CD4-positive, alpha-beta T cell (primary cell): ENCODE measurements around the gene P4HA1. TPM values are rescaled to one million over a fixed set of nuclear protein-coding genes. Genes with fewer than 3 reads are reported as not detected.

ENCODE experiments used
- ATAC-seq: fragments of 200-7000 bp; cut with Tn5 transposase; one replicate; pipeline ENCODE4 v1.10.0; 2022; ENCODE audit warnings: mild to moderate bottlenecking; ENCODE audit not compliant: poor library complexity
- CTCF ChIA-PET: fragments of 350-600 bp; sonication (Branson Sonifier 250); formaldehyde crosslinking; loops from one replicate; lab custom pipeline; 2021; ENCODE audit warnings: antibody characterized with exemption, inconsistent platforms; lab: Charles Lee
- POLR2A ChIA-PET: fragments of 350-600 bp; sonication (Branson Sonifier 250); formaldehyde crosslinking; loops from one replicate; lab custom pipeline; 2021; ENCODE audit warnings: antibody characterized with exemption, inconsistent platforms; lab: Charles Lee
- DNase-seq, 14 experiments: peaks; one replicate each; pipeline ENCODE4 v3.0.0-alpha.2; 2013 to 2020; ENCODE audit warnings: mixed read lengths in 2 of 14
- H3K27ac ChIP-seq, 2 donors: one replicate each; pipeline versions ENCODE4 v1.5.1 to v1.7.0; 2013; ENCODE audit warnings: low read length in 2 of 2, low read depth in 1 of 2, mild to moderate bottlenecking in 1 of 2
- H3K27me3 ChIP-seq, 2 experiments: 1 replicate in 1 of 2; 2 replicates in 1 of 2; pipeline versions ENCODE4 v1.6.1 to v1.7.0; 2013; ENCODE audit warnings: low read length in 2 of 2, control low read depth in 1 of 2, mild to moderate bottlenecking in 1 of 2, moderate library complexity in 1 of 2; ENCODE audit not compliant: insufficient read depth in 2 of 2, control insufficient read depth in 1 of 2
- H3K36me3 ChIP-seq: one replicate; pipeline ENCODE4 v1.6.1; 2013; ENCODE audit warnings: low read length, control low read depth; ENCODE audit not compliant: insufficient read depth
- H3K4me1 ChIP-seq: one replicate; pipeline ENCODE4 v1.6.1; 2013; ENCODE audit warnings: low read length, control low read depth; ENCODE audit not compliant: insufficient read depth
- H3K4me3 ChIP-seq: one replicate; pipeline ENCODE4 v1.5.1; 2013; ENCODE audit warnings: mild to moderate bottlenecking, low read length, moderate library complexity
- H3K9me3 ChIP-seq, 2 experiments: 1 replicate in 1 of 2; 2 replicates in 1 of 2; pipeline versions ENCODE4 v1.6.1 to v1.7.0; 2013; ENCODE audit warnings: low read length in 2 of 2, mild to moderate bottlenecking in 2 of 2, control low read depth in 1 of 2, moderate library complexity in 1 of 2; ENCODE audit not compliant: control insufficient read depth in 1 of 2, insufficient read depth in 1 of 2
- H3K27ac Mint-ChIP-seq: one replicate; pipeline ENCODE4 v1.8.0; 2020; ENCODE audit warnings: mixed read lengths
- H3K27me3 Mint-ChIP-seq: one replicate; pipeline ENCODE4 v1.8.0; 2021; ENCODE audit warnings: mixed read lengths
- H3K36me3 Mint-ChIP-seq: one replicate; pipeline ENCODE4 v1.8.0; 2021; ENCODE audit warnings: low read depth, mixed read lengths
- H3K4me1 Mint-ChIP-seq: one replicate; pipeline ENCODE4 v1.8.0; 2021; ENCODE audit warnings: low read depth, mixed read lengths
- H3K4me3 Mint-ChIP-seq: one replicate; pipeline ENCODE4 v1.8.0; 2020; ENCODE audit warnings: mild to moderate bottlenecking, mixed read lengths
- H3K9me3 Mint-ChIP-seq: one replicate; pipeline ENCODE4 v1.8.0; 2020; ENCODE audit warnings: mixed read lengths
- CTCF ChIP-seq: fragments of 200-600 bp; IDR thresholded peaks from one replicate; pipeline ENCODE4 v1.8.0; 2022; ENCODE audit warnings: antibody characterized with exemption, mild to moderate bottlenecking
- intact Hi-C, 2 experiments: fragments of 100-400 bp; cut with DNase I in 1 of 2; cut with micrococcal nuclease in 1 of 2; formaldehyde crosslinking; loops; one replicate each; pipeline versions ENCODE4 v1.15.1 to v1.9.0; 2023 to 2025; cut with DNase I, micrococcal nuclease
- total RNA-seq, 174 experiments: library from RNA in 2 of 174; stranded (reverse) in 2 of 174; gene quantifications; one replicate each; pipeline ENCODE4 v1.2.3 and lab custom pipeline; 2021 to 2026

P4HA1 gene
- total RNA-seq, 2 experiments from 2014 or later = 9.0 to 9.1 TPM

- Histone ChIP-seq H3K36me3 (peaks cover 73% of the 10 kb centered on the region), H3K4me1 (no peaks in the 10 kb centered on the region), H3K27ac (no peak overlapping the region), H3K27me3 (no peaks in the 10 kb centered on the region), H3K9me3 (no peaks in the 10 kb centered on the region), H3K4me3 (no peak overlapping the region)
- POLR2A ChIA-PET = no interaction called here
- ATAC-seq (no peak), DNase-seq (no peak)
- Mint-ChIP-seq H3K27me3 (no peaks in the 10 kb centered on the region), H3K9me3 (no peaks in the 10 kb centered on the region), H3K4me1 (no peaks in the 10 kb centered on the region), H3K36me3 (peaks cover 84% of the 10 kb centered on the region), H3K4me3 (no peak overlapping the region), H3K27ac (no peak overlapping the region)
- CTCF ChIA-PET = no interaction called here
- TF ChIP-seq CTCF = no peak
- intact Hi-C loops = no loop called here
Observed at GRCh38 chr10:73131301-73131700, 34.6 kb upstream of the P4HA1 start.

- no peak for DNase-seq
- Mint-ChIP-seq H3K27ac (no peak overlapping the region), H3K36me3 (peaks cover 71% of the 10 kb centered on the region), H3K27me3 (no peaks in the 10 kb centered on the region), H3K9me3 (no peaks in the 10 kb centered on the region), H3K4me1 (no peaks in the 10 kb centered on the region), H3K4me3 (no peak overlapping the region)
- H3K4me1 ChIP-seq = no peaks in the 10 kb centered on the region
- ChIA-PET CTCF (no interaction called here), POLR2A (no interaction called here)
- H3K27ac ChIP-seq = no peak overlapping the region
- no peak overlapping the region for H3K4me3 ChIP-seq
- no peaks in the 10 kb centered on the region for H3K27me3 ChIP-seq
- no peak for ATAC-seq
- peaks cover 44% of the 10 kb centered on the region for H3K36me3 ChIP-seq
- TF ChIP-seq CTCF = no peak
- intact Hi-C loops = no loop called here
- H3K9me3 ChIP-seq = no peaks in the 10 kb centered on the region
Observed at GRCh38 chr10:73126343-73126742, 29.7 kb upstream of the P4HA1 start.

- H3K4me1 Mint-ChIP-seq = no peaks in the 10 kb centered on the region
- Histone ChIP-seq H3K27me3 (no peaks in the 10 kb centered on the region), H3K27ac (no peak overlapping the region), H3K4me1 (no peaks in the 10 kb centered on the region), H3K36me3 (peaks cover 19% of the 10 kb centered on the region), H3K9me3 (no peaks in the 10 kb centered on the region), H3K4me3 (no peak overlapping the region)
- H3K27me3 Mint-ChIP-seq = no peaks in the 10 kb centered on the region
- CTCF ChIA-PET = no interaction called here
- peaks cover 46% of the 10 kb centered on the region for H3K36me3 Mint-ChIP-seq
- H3K4me3 Mint-ChIP-seq = no peak overlapping the region
- no peaks in the 10 kb centered on the region for H3K9me3 Mint-ChIP-seq
- POLR2A ChIA-PET = no interaction called here
- no peak for DNase-seq
- intact Hi-C loops = no loop called here
- no peak for ATAC-seq
- no peak overlapping the region for H3K27ac Mint-ChIP-seq
- no peak for TF ChIP-seq CTCF
Observed at GRCh38 chr10:73119952-73120351, 23.3 kb upstream of the P4HA1 start.
